PC-3 (cell line): ENCODE results near the gene NFIX.

Experiments
- EZH2 ChIP-seq: fragments of 300-600 bp; sonication (generic); IDR thresholded peaks from one replicate; pipeline ENCODE4 v1.6.1; 2017; ENCODE audit warnings: antibody characterized with exemption, mild to moderate bottlenecking, low read length; ENCODE audit not compliant: unreplicated experiment
- EZH2phosphoT487 ChIP-seq: fragments of 300-600 bp; sonication (generic); IDR thresholded peaks from 2 replicates; pipeline ENCODE4 v1.6.1; 2018; ENCODE audit warnings: mild to moderate bottlenecking, antibody characterized with exemption, low read length, borderline replicate concordance
- TF ChIP-seq, protein P1 (sequence below): fragments of 300-600 bp; sonication (generic); conservative IDR thresholded peaks from 2 replicates; pipeline ENCODE4 v1.5.1; 2017; ENCODE audit warnings: antibody characterized with exemption, low read depth, mild to moderate bottlenecking, low read length

GRCh38 chr19:13102416-13102665, 107.1 kb downstream of the NFIX start:
- TF ChIP-seq, protein P1, sequence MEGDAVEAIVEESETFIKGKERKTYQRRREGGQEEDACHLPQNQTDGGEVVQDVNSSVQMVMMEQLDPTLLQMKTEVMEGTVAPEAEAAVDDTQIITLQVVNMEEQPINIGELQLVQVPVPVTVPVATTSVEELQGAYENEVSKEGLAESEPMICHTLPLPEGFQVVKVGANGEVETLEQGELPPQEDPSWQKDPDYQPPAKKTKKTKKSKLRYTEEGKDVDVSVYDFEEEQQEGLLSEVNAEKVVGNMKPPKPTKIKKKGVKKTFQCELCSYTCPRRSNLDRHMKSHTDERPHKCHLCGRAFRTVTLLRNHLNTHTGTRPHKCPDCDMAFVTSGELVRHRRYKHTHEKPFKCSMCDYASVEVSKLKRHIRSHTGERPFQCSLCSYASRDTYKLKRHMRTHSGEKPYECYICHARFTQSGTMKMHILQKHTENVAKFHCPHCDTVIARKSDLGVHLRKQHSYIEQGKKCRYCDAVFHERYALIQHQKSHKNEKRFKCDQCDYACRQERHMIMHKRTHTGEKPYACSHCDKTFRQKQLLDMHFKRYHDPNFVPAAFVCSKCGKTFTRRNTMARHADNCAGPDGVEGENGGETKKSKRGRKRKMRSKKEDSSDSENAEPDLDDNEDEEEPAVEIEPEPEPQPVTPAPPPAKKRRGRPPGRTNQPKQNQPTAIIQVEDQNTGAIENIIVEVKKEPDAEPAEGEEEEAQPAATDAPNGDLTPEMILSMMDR = no peak
- no peak for TF ChIP-seq EZH2phosphoT487
- no peak for TF ChIP-seq EZH2
